ENCODE data around the gene BICC1.

The BICC1 gene

DNA sequence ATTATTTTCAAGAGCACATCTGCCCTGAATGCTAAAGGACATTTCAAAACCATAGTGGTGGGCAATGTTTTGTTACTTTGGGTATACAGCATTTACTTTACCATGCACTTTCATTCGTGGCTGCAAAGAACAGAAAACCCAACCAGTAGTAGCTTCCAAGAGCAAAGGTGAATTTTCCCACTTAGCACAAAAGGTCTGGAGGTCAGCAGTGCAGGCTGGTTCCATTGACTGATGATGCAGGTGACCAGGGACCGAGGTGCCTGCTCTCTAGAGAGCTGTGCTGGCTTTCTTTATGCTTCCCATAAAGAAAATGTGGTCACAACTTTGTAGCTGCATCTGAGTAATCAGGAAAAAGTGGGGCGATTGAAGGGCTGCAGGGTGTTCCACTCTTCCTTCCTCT lies 240.0 kb downstream of the BICC1 start:
- H3K9ac ChIP-seq (ENCODE audit: low read depth, low read length, poor library complexity, severe bottlenecking), result no peak overlapping the region
- H3K9me3 ChIP-seq (ENCODE audit: insufficient read depth, low read depth, low read length), result no peaks in the 10 kb centered on the region
- no peaks in the 10 kb centered on the region for H3K36me3 ChIP-seq (ENCODE audit: insufficient read depth, low read length)
- TF ChIP-seq EZH2phosphoT487 (IDR thresholded peaks at IDR 0.05; ENCODE audit: borderline replicate concordance), result no peak
- TF ChIP-seq, protein P1, sequence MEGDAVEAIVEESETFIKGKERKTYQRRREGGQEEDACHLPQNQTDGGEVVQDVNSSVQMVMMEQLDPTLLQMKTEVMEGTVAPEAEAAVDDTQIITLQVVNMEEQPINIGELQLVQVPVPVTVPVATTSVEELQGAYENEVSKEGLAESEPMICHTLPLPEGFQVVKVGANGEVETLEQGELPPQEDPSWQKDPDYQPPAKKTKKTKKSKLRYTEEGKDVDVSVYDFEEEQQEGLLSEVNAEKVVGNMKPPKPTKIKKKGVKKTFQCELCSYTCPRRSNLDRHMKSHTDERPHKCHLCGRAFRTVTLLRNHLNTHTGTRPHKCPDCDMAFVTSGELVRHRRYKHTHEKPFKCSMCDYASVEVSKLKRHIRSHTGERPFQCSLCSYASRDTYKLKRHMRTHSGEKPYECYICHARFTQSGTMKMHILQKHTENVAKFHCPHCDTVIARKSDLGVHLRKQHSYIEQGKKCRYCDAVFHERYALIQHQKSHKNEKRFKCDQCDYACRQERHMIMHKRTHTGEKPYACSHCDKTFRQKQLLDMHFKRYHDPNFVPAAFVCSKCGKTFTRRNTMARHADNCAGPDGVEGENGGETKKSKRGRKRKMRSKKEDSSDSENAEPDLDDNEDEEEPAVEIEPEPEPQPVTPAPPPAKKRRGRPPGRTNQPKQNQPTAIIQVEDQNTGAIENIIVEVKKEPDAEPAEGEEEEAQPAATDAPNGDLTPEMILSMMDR (conservative IDR thresholded peaks at IDR 0.05; ENCODE audit: low read length), result no peak
- no peaks in the 10 kb centered on the region for H3F3A ChIP-seq (ENCODE audit: low read depth)
- H3K4me1 ChIP-seq (ENCODE audit: insufficient read depth, low read length, poor library complexity, severe bottlenecking), result no peaks in the 10 kb centered on the region
- H3K4me2 ChIP-seq (ENCODE audit: low read depth, low read length, poor library complexity, severe bottlenecking), result no peak overlapping the region
- H3K4me3 ChIP-seq (ENCODE audit: low read length, poor library complexity, severe bottlenecking), result no peak overlapping the region
- no peaks in the 10 kb centered on the region for H3K9me2 ChIP-seq (replicated peaks; ENCODE audit: low read depth, low read length)
- H4K20me1 ChIP-seq (ENCODE audit: insufficient read depth, low read length, poor library complexity, severe bottlenecking), result no peaks in the 10 kb centered on the region
- H2AFZ ChIP-seq (ENCODE audit: low read length), result no peak overlapping the region
- H3K79me2 ChIP-seq (ENCODE audit: insufficient read depth, low read length), result no peaks in the 10 kb centered on the region
- H3K27me3 ChIP-seq (ENCODE audit: insufficient read depth, low read length, poor library complexity, severe bottlenecking), result no peaks in the 10 kb centered on the region

DNA sequence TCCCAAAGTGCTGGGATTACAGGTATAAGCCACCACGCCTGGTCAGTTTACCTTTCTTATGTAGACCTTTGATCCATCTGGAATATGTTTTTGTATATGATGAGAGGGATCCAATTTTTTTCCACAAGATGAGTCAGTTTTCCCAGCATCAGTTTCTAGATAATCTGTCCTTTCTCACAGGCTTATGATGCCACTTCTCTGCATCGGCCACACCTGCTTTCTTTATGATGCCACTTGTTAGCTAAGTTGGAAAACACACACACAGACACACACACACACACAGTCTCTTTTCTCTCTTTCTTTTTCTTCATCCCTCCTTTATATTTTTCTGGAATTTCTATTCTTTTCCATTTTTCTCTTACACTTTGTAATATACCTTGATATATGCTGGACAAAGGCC lies 240.8 kb downstream of the BICC1 start:
- Histone ChIP-seq H3K9me2 (replicated peaks; ENCODE audit: low read depth, low read length) (no peaks in the 10 kb centered on the region), H3K36me3 (ENCODE audit: insufficient read depth, low read length) (no peaks in the 10 kb centered on the region), H2AFZ (ENCODE audit: low read length) (no peak overlapping the region), H4K20me1 (ENCODE audit: insufficient read depth, low read length, poor library complexity, severe bottlenecking) (no peaks in the 10 kb centered on the region), H3F3A (ENCODE audit: low read depth) (no peaks in the 10 kb centered on the region), H3K9me3 (ENCODE audit: insufficient read depth, low read depth, low read length) (no peaks in the 10 kb centered on the region), H3K4me3 (ENCODE audit: low read length, poor library complexity, severe bottlenecking) (no peak overlapping the region), H3K9ac (ENCODE audit: low read depth, low read length, poor library complexity, severe bottlenecking) (no peak overlapping the region), H3K27me3 (ENCODE audit: insufficient read depth, low read length, poor library complexity, severe bottlenecking) (no peaks in the 10 kb centered on the region), H3K4me1 (ENCODE audit: insufficient read depth, low read length, poor library complexity, severe bottlenecking) (no peaks in the 10 kb centered on the region), H3K4me2 (ENCODE audit: low read depth, low read length, poor library complexity, severe bottlenecking) (no peak overlapping the region), H3K79me2 (ENCODE audit: insufficient read depth, low read length) (no peaks in the 10 kb centered on the region)
- TF ChIP-seq, protein P1 (conservative IDR thresholded peaks at IDR 0.05; ENCODE audit: low read length), result no peak
- TF ChIP-seq EZH2phosphoT487 (IDR thresholded peaks at IDR 0.05; ENCODE audit: borderline replicate concordance), result no peak

DNA sequence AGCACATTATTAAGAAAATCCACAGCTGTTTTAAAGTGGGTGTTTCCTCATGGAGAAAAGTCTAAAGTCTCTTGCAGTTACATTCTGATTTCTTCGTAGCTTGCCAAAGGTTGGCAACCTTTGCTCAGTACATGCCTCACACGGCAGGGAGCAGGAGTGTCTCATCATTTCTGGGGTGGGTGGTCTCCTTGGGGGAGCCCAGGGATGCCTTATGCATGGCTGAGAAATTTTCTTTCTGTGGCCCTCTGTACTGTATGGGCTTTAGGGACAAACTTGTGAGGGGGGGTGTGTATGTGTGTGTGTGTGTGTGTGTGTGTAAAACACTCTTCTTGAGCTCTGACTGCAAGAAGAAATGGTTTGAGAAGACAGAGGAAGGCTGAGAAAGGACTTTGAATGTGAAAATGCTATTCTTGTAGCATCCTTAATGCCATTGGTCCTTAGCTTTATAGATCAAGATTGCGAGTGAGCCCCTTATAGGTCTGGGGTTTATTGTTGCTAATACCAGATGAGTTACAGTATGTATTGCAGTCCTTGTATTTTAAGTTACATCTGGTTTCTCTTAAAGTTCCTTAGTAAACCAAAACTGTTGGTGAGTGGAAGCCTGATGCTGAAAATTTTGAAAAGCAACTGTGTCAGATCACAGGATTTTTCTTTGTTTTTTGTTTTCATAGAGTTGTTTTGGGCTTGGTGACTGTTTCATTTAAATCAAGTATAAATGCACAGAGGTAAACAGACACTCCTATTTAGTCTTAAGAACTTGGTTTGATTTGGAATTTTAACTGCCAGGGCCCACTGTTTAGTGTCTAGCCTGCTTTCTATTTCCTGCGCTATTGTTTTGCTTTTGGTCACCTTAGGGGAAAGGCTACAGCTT lies 242.0 kb downstream of the BICC1 start:
- Histone ChIP-seq H4K20me1 (ENCODE audit: insufficient read depth, low read length, poor library complexity, severe bottlenecking) (no peaks in the 10 kb centered on the region), H2AFZ (ENCODE audit: low read length) (no peak overlapping the region), H3F3A (ENCODE audit: low read depth) (no peaks in the 10 kb centered on the region), H3K79me2 (ENCODE audit: insufficient read depth, low read length) (no peaks in the 10 kb centered on the region), H3K4me3 (ENCODE audit: low read length, poor library complexity, severe bottlenecking) (no peak overlapping the region), H3K9ac (ENCODE audit: low read depth, low read length, poor library complexity, severe bottlenecking) (no peak overlapping the region), H3K27me3 (ENCODE audit: insufficient read depth, low read length, poor library complexity, severe bottlenecking) (no peaks in the 10 kb centered on the region), H3K9me2 (replicated peaks; ENCODE audit: low read depth, low read length) (no peaks in the 10 kb centered on the region), H3K4me2 (ENCODE audit: low read depth, low read length, poor library complexity, severe bottlenecking) (no peak overlapping the region), H3K36me3 (ENCODE audit: insufficient read depth, low read length) (no peaks in the 10 kb centered on the region), H3K4me1 (ENCODE audit: insufficient read depth, low read length, poor library complexity, severe bottlenecking) (no peaks in the 10 kb centered on the region), H3K9me3 (ENCODE audit: insufficient read depth, low read depth, low read length) (no peaks in the 10 kb centered on the region)
- TF ChIP-seq, protein P1 (conservative IDR thresholded peaks at IDR 0.05; ENCODE audit: low read length), result no peak
- no peak for TF ChIP-seq EZH2phosphoT487 (IDR thresholded peaks at IDR 0.05; ENCODE audit: borderline replicate concordance)
